GM12878 (cell line): Measurements from ENCODE around the gene STX16. TPM values are rescaled to one million over a fixed set of nuclear protein-coding genes. Genes with fewer than 3 reads are reported as not detected.

Source experiments
- polyA plus RNA-seq, 11 experiments: library from polyadenylated mRNA; depleted of rRNA in 4 of 11; unstranded in 6 of 11; stranded (reverse) in 5 of 11; fragments of >200 nt; fragmentation: Nextera tagmentation in 4 of 11; fragmentation: Illumina TruSeq in 1 of 11; extraction: Ambion mirVana in 4 of 11; extraction: Trizol in 1 of 11; gene quantifications; 1 replicate in 1 of 11; 2 replicates in 10 of 11; pipeline versions ENCODE4 v1.2.1 to v1.2.3, GENCODE V29; 2011 to 2016; ENCODE audit warnings: inconsistent platforms in 2 of 11, missing spikeins in 2 of 11, low read depth in 1 of 11
- total RNA-seq, 4 experiments: library from RNA; depleted of rRNA in 3 of 4; stranded (reverse); fragments of >200 nt in 3 of 4; fragmentation: Illumina TruSeq in 1 of 4; extraction: Trizol in 1 of 4; gene quantifications; 2 replicates each; pipeline versions ENCODE4 v1.2.1 to v1.2.3, GENCODE V29; 2013 to 2021

STX16 gene
- total and polyA plus RNA-seq, 10 of the 15 experiments (the other 5 are each of a cell fraction or from before 2014, with no cell fraction given) = 6.3 to 68.4 (median 35.8) TPM

Other genes starting within 250 kb of the STX16 start
- not detected in 2 replicates for gene APCDD1L, start 135.9 kb upstream of the STX16 start, total RNA-seq (2014; rRNA removed)
- not detected in 2 replicates for gene APCDD1L, start 135.9 kb upstream of the STX16 start, total RNA-seq (2014; rRNA removed; fragmentation: Illumina TruSeq; extraction: Trizol)
- not detected in 2 replicates for gene APCDD1L, start 135.9 kb upstream of the STX16 start, total RNA-seq (2021)
- not detected in 2 replicates for gene APCDD1L, start 135.9 kb upstream of the STX16 start, polyA plus RNA-seq (2011; rRNA removed)
- not detected in 2 replicates for gene APCDD1L, start 135.9 kb upstream of the STX16 start, polyA plus RNA-seq (2014; fragmentation: Illumina TruSeq; extraction: Trizol)
- not detected for gene APCDD1L, start 135.9 kb upstream of the STX16 start, polyA plus RNA-seq (2014; fragmentation: Nextera tagmentation; extraction: Ambion mirVana)
- not detected in 2 replicates for gene APCDD1L, start 135.9 kb upstream of the STX16 start, polyA plus RNA-seq (2014; rRNA removed)
- under 1 TPM; 0.14 to 0.50 TPM for gene APCDD1L, start 135.9 kb upstream of the STX16 start, polyA plus RNA-seq (2016; fragmentation: Nextera tagmentation; extraction: Ambion mirVana)
- 12.2 and 14.1 TPM in 2 replicates for gene NPEPL1, start 41.5 kb downstream of the STX16 start, total RNA-seq (2014; rRNA removed)
- 8.0 and 9.0 TPM in 2 replicates for gene NPEPL1, start 41.5 kb downstream of the STX16 start, total RNA-seq (2014; rRNA removed; fragmentation: Illumina TruSeq; extraction: Trizol)
- gene NPEPL1, start 41.5 kb downstream of the STX16 start, total RNA-seq (2021) = 19.5 and 21.3 TPM in 2 replicates
- 1.8 and 3.1 TPM in 2 replicates for gene NPEPL1, start 41.5 kb downstream of the STX16 start, polyA plus RNA-seq (2011; rRNA removed)
- 1.6 and 6.1 TPM in 2 replicates for gene NPEPL1, start 41.5 kb downstream of the STX16 start, polyA plus RNA-seq (2014; fragmentation: Illumina TruSeq; extraction: Trizol)
- gene NPEPL1, start 41.5 kb downstream of the STX16 start, polyA plus RNA-seq (2014; fragmentation: Nextera tagmentation; extraction: Ambion mirVana) = under 1 TPM; 0.08 to 0.80 TPM
- 20.0 and 23.1 TPM in 2 replicates for gene NPEPL1, start 41.5 kb downstream of the STX16 start, polyA plus RNA-seq (2014; rRNA removed)
- 10 to 100 TPM; 11.4 to 13.1 TPM for gene NPEPL1, start 41.5 kb downstream of the STX16 start, polyA plus RNA-seq (2016; fragmentation: Nextera tagmentation; extraction: Ambion mirVana)
- gene GNAS-AS1, start 199.6 kb downstream of the STX16 start, total RNA-seq (2014; rRNA removed) = 1.9 and 2.1 TPM in 2 replicates
- gene GNAS-AS1, start 199.6 kb downstream of the STX16 start, total RNA-seq (2014; rRNA removed; fragmentation: Illumina TruSeq; extraction: Trizol) = 0.74 and 0.85 TPM in 2 replicates
- 1.6 and 2.6 TPM in 2 replicates for gene GNAS-AS1, start 199.6 kb downstream of the STX16 start, total RNA-seq (2021)
- gene GNAS-AS1, start 199.6 kb downstream of the STX16 start, polyA plus RNA-seq (2011; rRNA removed) = 0.85 and 0.99 TPM in 2 replicates
- 0.36 and 0.66 TPM in 2 replicates for gene GNAS-AS1, start 199.6 kb downstream of the STX16 start, polyA plus RNA-seq (2014; fragmentation: Illumina TruSeq; extraction: Trizol)
- under 1 TPM; 0.06 to 0.35 TPM for gene GNAS-AS1, start 199.6 kb downstream of the STX16 start, polyA plus RNA-seq (2014; fragmentation: Nextera tagmentation; extraction: Ambion mirVana)
- gene GNAS-AS1, start 199.6 kb downstream of the STX16 start, polyA plus RNA-seq (2014; rRNA removed) = 1.7 and 2.1 TPM in 2 replicates
- gene GNAS-AS1, start 199.6 kb downstream of the STX16 start, polyA plus RNA-seq (2016; fragmentation: Nextera tagmentation; extraction: Ambion mirVana) = 1 to 10 TPM; 1.4 to 2.7 TPM
- gene GNAS, start 201.4 kb downstream of the STX16 start, total RNA-seq (2014; rRNA removed) = 399 and 405 TPM in 2 replicates
- gene GNAS, start 201.4 kb downstream of the STX16 start, total RNA-seq (2014; rRNA removed; fragmentation: Illumina TruSeq; extraction: Trizol) = 368 and 389 TPM in 2 replicates
- 792 and 818 TPM in 2 replicates for gene GNAS, start 201.4 kb downstream of the STX16 start, total RNA-seq (2021)
- gene GNAS, start 201.4 kb downstream of the STX16 start, polyA plus RNA-seq (2011; rRNA removed) = 449 and 706 TPM in 2 replicates
- 838 and 950 TPM in 2 replicates for gene GNAS, start 201.4 kb downstream of the STX16 start, polyA plus RNA-seq (2014; fragmentation: Illumina TruSeq; extraction: Trizol)
- gene GNAS, start 201.4 kb downstream of the STX16 start, polyA plus RNA-seq (2014; fragmentation: Nextera tagmentation; extraction: Ambion mirVana) = 100 to 1,000 TPM; 242 to 344 TPM
- gene GNAS, start 201.4 kb downstream of the STX16 start, polyA plus RNA-seq (2014; rRNA removed) = 625 and 680 TPM in 2 replicates
- 100 to 1,000 TPM; 209 to 261 TPM for gene GNAS, start 201.4 kb downstream of the STX16 start, polyA plus RNA-seq (2016; fragmentation: Nextera tagmentation; extraction: Ambion mirVana)